Transverse colon (tissue), 4 donors: ENCODE data around the gene NIPAL1.

Experiments used
- EP300 ChIP-seq: sonication (generic); formaldehyde crosslinking; IDR thresholded peaks from one replicate; pipeline ENCODE4 v1.6.1; 2017; ENCODE audit warnings: antibody characterized with exemption, low read depth
- POLR2A ChIP-seq: fragments of 450-650 bp; IDR thresholded peaks from one replicate; pipeline ENCODE4 v1.6.1; 2016; ENCODE audit warnings: antibody characterized with exemption, mild to moderate bottlenecking, moderate library complexity
- POLR2AphosphoS5 ChIP-seq, 3 donors: sonication (generic); formaldehyde crosslinking; IDR thresholded peaks; one replicate each; pipeline ENCODE4 v1.6.1; 2016; ENCODE audit warnings: antibody characterized with exemption in 3 of 3
- TF ChIP-seq, protein P1 (sequence below), 5 experiments: fragments of 200-600 bp in 3 of 5; fragments of 450-650 bp in 2 of 5; sonication (generic) in 3 of 5; IDR thresholded peaks; 1 replicate in 2 of 5; 2 replicates in 3 of 5; pipeline ENCODE4 v1.5.1; 2016 to 2017; ENCODE audit warnings: antibody characterized with exemption in 5 of 5, inconsistent platforms in 3 of 5, mild to moderate bottlenecking in 2 of 5, moderate library complexity in 1 of 5

DNA sequence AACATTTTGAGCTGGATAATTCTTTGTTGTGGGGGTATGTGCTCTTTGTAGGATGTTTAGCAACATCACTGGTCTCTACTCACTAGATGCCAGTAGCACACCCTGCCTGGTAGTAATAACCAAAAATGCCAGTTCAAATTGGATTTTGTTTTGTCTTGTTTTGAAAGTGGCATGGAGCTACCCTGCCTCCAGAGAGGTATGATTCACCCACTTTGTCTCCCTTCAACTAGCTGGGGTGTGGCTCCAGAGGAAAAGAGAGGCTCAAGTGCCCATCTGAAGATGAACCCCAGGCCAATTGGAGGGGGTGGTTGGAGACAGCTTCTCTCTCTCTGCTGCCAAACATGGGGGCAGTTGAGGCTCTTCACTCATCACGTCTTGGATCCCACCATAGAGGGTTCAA, 34.5 kb downstream of the NIPAL1 start:
- TF ChIP-seq POLR2A (no peak), EP300 (no peak), POLR2AphosphoS5 (IDR thresholded peaks at IDR 0.05) (no peak)
- TF ChIP-seq, protein P1, sequence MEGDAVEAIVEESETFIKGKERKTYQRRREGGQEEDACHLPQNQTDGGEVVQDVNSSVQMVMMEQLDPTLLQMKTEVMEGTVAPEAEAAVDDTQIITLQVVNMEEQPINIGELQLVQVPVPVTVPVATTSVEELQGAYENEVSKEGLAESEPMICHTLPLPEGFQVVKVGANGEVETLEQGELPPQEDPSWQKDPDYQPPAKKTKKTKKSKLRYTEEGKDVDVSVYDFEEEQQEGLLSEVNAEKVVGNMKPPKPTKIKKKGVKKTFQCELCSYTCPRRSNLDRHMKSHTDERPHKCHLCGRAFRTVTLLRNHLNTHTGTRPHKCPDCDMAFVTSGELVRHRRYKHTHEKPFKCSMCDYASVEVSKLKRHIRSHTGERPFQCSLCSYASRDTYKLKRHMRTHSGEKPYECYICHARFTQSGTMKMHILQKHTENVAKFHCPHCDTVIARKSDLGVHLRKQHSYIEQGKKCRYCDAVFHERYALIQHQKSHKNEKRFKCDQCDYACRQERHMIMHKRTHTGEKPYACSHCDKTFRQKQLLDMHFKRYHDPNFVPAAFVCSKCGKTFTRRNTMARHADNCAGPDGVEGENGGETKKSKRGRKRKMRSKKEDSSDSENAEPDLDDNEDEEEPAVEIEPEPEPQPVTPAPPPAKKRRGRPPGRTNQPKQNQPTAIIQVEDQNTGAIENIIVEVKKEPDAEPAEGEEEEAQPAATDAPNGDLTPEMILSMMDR (IDR thresholded peaks at IDR 0.05): no peak
